ENCODE measurements around the gene CHD3.
A peak's percentile ranks its signal among the peaks of the same experiment; 100 is the strongest.

The CHD3 gene

DNA sequence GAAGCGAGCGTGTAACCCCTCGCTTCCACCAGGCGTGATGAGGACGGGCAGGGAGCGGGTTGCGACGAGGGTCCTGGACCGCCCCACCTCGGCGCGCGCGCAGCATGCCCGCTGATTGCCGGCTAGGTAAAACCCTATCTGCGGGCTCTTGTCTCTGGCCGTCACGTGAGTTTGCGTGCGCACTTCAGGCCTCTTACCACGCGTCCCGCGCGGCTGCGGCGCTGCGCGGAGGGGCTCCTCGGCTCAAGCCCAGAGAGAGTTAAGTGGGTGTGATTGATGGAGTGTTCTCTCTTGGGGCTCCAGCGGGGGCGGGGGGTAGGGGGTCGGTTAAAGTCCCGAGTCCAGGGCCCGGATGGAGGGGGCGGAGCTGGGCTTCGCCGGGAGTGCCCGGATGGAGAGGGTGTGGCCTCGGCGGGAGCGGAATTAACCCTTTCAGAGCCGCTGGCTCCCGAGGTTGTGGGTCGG is 46.6 kb upstream of the CHD3 start:
- no peaks in the 10 kb centered on the region for H3K36me3 ChIP-seq (replicated peaks; ENCODE audit: insufficient read depth, low read length)
- H3K4me2 ChIP-seq (ENCODE audit: low read depth, low read length) = peak overlapping the region; percentile 100
- H3K27ac ChIP-seq (ENCODE audit: low read length) = peak overlapping the region; percentile 93
- no peaks in the 10 kb centered on the region for H4K20me1 ChIP-seq (ENCODE audit: insufficient read depth, low read length)
- TF ChIP-seq, protein P1, sequence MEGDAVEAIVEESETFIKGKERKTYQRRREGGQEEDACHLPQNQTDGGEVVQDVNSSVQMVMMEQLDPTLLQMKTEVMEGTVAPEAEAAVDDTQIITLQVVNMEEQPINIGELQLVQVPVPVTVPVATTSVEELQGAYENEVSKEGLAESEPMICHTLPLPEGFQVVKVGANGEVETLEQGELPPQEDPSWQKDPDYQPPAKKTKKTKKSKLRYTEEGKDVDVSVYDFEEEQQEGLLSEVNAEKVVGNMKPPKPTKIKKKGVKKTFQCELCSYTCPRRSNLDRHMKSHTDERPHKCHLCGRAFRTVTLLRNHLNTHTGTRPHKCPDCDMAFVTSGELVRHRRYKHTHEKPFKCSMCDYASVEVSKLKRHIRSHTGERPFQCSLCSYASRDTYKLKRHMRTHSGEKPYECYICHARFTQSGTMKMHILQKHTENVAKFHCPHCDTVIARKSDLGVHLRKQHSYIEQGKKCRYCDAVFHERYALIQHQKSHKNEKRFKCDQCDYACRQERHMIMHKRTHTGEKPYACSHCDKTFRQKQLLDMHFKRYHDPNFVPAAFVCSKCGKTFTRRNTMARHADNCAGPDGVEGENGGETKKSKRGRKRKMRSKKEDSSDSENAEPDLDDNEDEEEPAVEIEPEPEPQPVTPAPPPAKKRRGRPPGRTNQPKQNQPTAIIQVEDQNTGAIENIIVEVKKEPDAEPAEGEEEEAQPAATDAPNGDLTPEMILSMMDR (IDR thresholded peaks at IDR 0.05; ENCODE audit: low read length) = no peak
- TF ChIP-seq EZH2 (optimal IDR thresholded peaks at IDR 0.05; ENCODE audit: low read depth, low read length) (no peak), EZH2phosphoT487 (IDR thresholded peaks at IDR 0.05; ENCODE audit: low read length) (no peak)
- no peaks in the 10 kb centered on the region for H3K27me3 ChIP-seq (replicated peaks; ENCODE audit: insufficient read depth, low read length)
- peak overlapping the region; percentile 98 for H3K9ac ChIP-seq (ENCODE audit: low read length)
- peak overlapping the region; percentile 94 for H3K4me3 ChIP-seq (ENCODE audit: low read length)
- peak; percentile 81 for DNase-seq
- peak overlapping the region; percentile 93 for H2AFZ ChIP-seq (ENCODE audit: low read length)
- no peaks in the 10 kb centered on the region for H3K9me2 ChIP-seq (replicated peaks; ENCODE audit: insufficient read depth, low read length)
- peaks cover 42% of the 10 kb centered on the region for H3F3A ChIP-seq (ENCODE audit: insufficient read depth, low read length)
- H3K4me1 ChIP-seq (ENCODE audit: low read length) = peaks cover 27% of the 10 kb centered on the region
- H3K9me3 ChIP-seq (replicated peaks; ENCODE audit: insufficient read depth, low read length) = no peaks in the 10 kb centered on the region
- H3K79me2 ChIP-seq (ENCODE audit: low read length) = 0 out of 2 replicates have a peak, but pooled peaks cover 7% of the 10 kb centered on the region

DNA sequence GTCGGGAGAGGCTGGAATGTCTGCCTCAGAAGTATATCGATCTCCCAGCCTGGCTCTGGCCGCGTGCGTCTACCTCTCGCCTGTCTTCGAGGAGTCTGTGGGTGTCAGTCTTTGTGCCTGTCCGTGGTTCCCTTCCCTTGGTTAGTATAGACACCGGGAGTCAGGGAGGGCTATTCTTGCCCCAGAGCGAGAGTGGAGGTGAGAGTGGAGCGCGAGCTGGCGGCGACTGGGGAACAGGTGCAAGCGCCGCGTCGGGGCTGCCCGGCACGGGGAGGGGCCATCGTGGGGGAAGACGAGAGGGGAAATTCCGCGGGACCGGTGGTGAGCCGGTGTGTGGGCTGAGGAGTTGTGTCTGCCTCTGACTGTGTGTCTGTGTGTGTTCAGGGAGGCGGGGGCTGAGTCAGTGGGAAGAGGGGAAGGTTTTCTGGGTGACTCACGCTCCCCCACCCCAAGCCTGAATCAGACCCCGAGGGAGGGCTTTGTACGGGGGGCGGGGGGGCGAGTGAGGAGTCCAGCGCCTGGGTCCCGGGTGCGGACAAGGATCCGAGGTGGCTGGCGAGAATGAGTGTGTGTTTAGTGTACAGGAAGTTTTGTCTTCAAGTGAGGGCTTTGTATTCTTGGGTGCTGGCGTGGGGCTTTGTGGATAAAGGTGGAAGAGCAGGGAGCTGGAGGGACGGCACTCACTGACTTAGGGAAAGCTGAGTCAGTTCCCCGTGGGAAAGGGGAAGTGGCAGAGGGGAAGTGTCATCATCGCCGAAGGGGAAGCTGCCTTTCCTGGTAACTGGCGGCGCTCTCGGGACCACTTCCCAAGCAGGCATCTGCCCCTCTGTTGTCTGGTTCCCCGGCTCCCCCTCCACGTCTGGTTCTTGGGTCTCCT is 46.0 kb upstream of the CHD3 start:
- TF ChIP-seq EZH2 (optimal IDR thresholded peaks at IDR 0.05; ENCODE audit: low read depth, low read length) = no peak
- no peak for TF ChIP-seq EZH2phosphoT487 (IDR thresholded peaks at IDR 0.05; ENCODE audit: low read length)
- TF ChIP-seq, protein P1 (IDR thresholded peaks at IDR 0.05; ENCODE audit: low read length) = no peak
- H4K20me1 ChIP-seq (ENCODE audit: insufficient read depth, low read length) = no peaks in the 10 kb centered on the region
- peak overlapping the region; percentile 98 for H3K9ac ChIP-seq (ENCODE audit: low read length)
- DNase-seq = peak; percentile 74
- H3K4me2 ChIP-seq (ENCODE audit: low read depth, low read length) = peak overlapping the region; percentile 100
- peaks cover 35% of the 10 kb centered on the region for H3F3A ChIP-seq (ENCODE audit: insufficient read depth, low read length)
- no peaks in the 10 kb centered on the region for H3K36me3 ChIP-seq (replicated peaks; ENCODE audit: insufficient read depth, low read length)
- H2AFZ ChIP-seq (ENCODE audit: low read length) = peak overlapping the region; percentile 93
- H3K79me2 ChIP-seq (ENCODE audit: low read length) = 0 out of 2 replicates have a peak, but pooled peaks cover 7% of the 10 kb centered on the region
- peak overlapping the region; percentile 93 for H3K27ac ChIP-seq (ENCODE audit: low read length)
- H3K4me3 ChIP-seq (ENCODE audit: low read length) = peak overlapping the region; percentile 94
- H3K9me2 ChIP-seq (replicated peaks; ENCODE audit: insufficient read depth, low read length) = no peaks in the 10 kb centered on the region
- H3K9me3 ChIP-seq (replicated peaks; ENCODE audit: insufficient read depth, low read length) = no peaks in the 10 kb centered on the region
- no peaks in the 10 kb centered on the region for H3K27me3 ChIP-seq (replicated peaks; ENCODE audit: insufficient read depth, low read length)
- H3K4me1 ChIP-seq (ENCODE audit: low read length) = peaks cover 21% of the 10 kb centered on the region

DNA sequence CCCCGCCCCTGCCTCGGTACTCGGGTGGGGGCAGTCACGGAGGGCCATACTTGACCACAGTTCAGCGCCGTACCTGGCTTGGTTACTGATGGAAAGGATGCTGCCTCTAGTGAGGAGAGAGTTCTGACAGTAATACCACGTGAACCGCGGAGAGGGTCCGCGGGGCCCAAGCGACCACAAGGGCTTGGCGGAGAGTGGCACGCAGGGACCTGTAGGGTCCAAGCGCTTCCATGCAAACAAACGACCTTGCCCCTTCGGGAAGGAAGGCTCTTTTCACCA is 45.4 kb upstream of the CHD3 start:
- Histone ChIP-seq H3K27ac (ENCODE audit: low read length) (peak overlapping the region; percentile 93), H4K20me1 (ENCODE audit: insufficient read depth, low read length) (no peaks in the 10 kb centered on the region), H3K4me2 (ENCODE audit: low read depth, low read length) (peak overlapping the region; percentile 100), H3K36me3 (replicated peaks; ENCODE audit: insufficient read depth, low read length) (no peaks in the 10 kb centered on the region), H3K4me3 (ENCODE audit: low read length) (peak overlapping the region; percentile 94), H3K4me1 (ENCODE audit: low read length) (peaks cover 18% of the 10 kb centered on the region), H2AFZ (ENCODE audit: low read length) (peak overlapping the region; percentile 93), H3K79me2 (ENCODE audit: low read length) (0 out of 2 replicates have a peak, but pooled peaks cover 7% of the 10 kb centered on the region), H3K9me3 (replicated peaks; ENCODE audit: insufficient read depth, low read length) (no peaks in the 10 kb centered on the region), H3F3A (ENCODE audit: insufficient read depth, low read length) (peaks cover 32% of the 10 kb centered on the region), H3K27me3 (replicated peaks; ENCODE audit: insufficient read depth, low read length) (no peaks in the 10 kb centered on the region), H3K9ac (ENCODE audit: low read length) (peak overlapping the region; percentile 98), H3K9me2 (replicated peaks; ENCODE audit: insufficient read depth, low read length) (no peaks in the 10 kb centered on the region)
- no peak for DNase-seq
- TF ChIP-seq, protein P1 (IDR thresholded peaks at IDR 0.05; ENCODE audit: low read length) = no peak
- TF ChIP-seq EZH2 (optimal IDR thresholded peaks at IDR 0.05; ENCODE audit: low read depth, low read length) (no peak), EZH2phosphoT487 (IDR thresholded peaks at IDR 0.05; ENCODE audit: low read length) (no peak)
